Stimulated activated CD8-positive, alpha-beta memory T cell treated with anti-CD3 and anti-CD28 coated beads, Interleukin-15, amount 100 ng/mL, for 1 hour (primary cell): Measurements from ENCODE around the gene GSTA3.
"Not testable (repeated sequence)": the region's sequence is repeated elsewhere in the genome, so short reads cannot be mapped to it uniquely, and the experiment has no call there.

Experiments
- DNase-seq: peaks from one replicate; pipeline ENCODE4 v3.0.0-alpha.2; 2020; ENCODE audit warnings: low read depth

Gene GSTA3

DNA sequence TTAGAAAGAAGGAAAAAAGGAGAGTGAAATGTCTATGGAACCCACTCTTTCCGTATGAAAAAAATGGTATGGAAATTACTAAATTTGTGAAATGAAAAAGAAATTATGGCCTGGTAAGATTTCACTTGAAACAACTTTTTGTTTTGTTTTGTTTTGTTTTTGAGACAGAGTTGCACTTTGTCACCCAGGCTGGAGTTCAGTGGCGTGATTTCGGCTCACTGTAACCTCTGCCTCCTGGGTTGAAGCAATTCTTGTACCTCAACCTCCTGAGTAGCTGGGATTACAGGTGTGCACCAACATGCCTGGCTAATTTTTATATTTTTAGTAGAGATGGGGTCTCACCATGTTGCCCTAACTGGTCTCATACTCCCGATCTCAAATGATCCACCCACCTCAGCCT is 51.1 kb downstream of the GSTA3 start:
- no peak for DNase-seq

DNA sequence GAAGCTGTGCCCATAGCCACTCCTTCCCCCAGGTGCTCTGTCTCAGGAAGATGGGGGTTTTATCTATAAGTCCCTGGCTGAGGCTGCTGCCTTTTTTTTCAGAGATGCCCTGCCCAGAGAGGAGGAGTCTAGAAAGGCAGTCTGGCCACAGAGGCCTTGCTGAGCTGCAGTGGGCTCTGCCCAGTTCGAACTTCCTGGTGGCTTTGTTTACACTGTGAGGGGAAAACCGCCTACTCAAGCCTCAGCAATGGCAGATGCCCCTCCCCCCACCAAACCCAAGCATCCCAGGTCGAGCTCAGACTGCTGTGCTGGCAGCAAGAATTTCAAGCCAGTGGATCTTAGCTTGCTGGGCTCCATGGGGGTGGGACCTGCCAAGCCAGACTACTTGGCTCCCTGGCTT is 53.4 kb downstream of the GSTA3 start:
- DNase-seq = not testable (repeated sequence)

DNA sequence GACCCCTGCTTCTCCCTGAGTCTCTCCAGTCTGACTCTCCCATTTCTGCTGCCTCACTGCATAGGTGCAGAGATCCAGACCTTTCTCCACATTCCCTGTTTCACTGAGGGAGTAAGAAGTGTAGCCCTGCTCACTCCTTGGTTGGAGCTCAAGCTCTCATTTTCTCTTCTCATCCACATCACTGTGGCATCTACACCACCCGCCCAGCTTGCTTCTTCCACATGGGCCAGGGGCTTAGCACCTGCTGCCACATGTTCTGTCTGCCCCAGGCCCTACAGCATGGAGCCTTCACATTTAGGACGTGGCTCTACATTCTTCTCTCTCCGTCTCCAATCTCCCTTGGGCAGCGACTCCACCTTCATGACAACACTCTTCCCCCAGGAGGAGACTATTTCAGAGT is 60.4 kb downstream of the GSTA3 start:
- DNase-seq = no peak
